KMS-11 (cell line): ENCODE measurements around the gene HCFC2.

ENCODE experiments used
- H2AFZ ChIP-seq: fragments of 200-600 bp; sonication (generic); 2 replicates; pipeline ENCODE4 v1.6.1; 2016; ENCODE audit warnings: antibody characterized with exemption, mixed run types, low read depth
- H3K27ac ChIP-seq: fragments of 200-600 bp; sonication (generic); 2 replicates; pipeline ENCODE4 v1.6.1; 2016; ENCODE audit warnings: mild to moderate bottlenecking, mixed run types
- H3K27me3 ChIP-seq: fragments of 200-600 bp; sonication (generic); 2 replicates; pipeline ENCODE4 v1.6.1; 2017; ENCODE audit warnings: mild to moderate bottlenecking, low read depth, mixed run types, moderate library complexity; ENCODE audit not compliant: insufficient read depth
- H3K36me3 ChIP-seq: fragments of 200-600 bp; sonication (generic); 2 replicates; pipeline ENCODE4 v1.6.1; 2017; ENCODE audit warnings: mild to moderate bottlenecking, mixed run types; ENCODE audit not compliant: insufficient read depth
- H3K4me1 ChIP-seq: fragments of 200-600 bp; sonication (generic); 2 replicates; pipeline ENCODE4 v1.6.1; 2016; ENCODE audit warnings: mild to moderate bottlenecking, low read depth, mixed run types; ENCODE audit not compliant: poor library complexity, severe bottlenecking
- H3K4me2 ChIP-seq: fragments of 200-600 bp; sonication (generic); 2 replicates; pipeline ENCODE4 v1.7.0; 2016; ENCODE audit warnings: mild to moderate bottlenecking, mixed run types
- H3K4me3 ChIP-seq: fragments of 200-600 bp; sonication (generic); IDR thresholded peaks from 2 replicates; pipeline ENCODE4 v1.6.1; 2017; ENCODE audit warnings: low read depth, low read length, mixed read lengths; ENCODE audit not compliant: insufficient read depth
- H3K79me2 ChIP-seq: fragments of 200-600 bp; sonication (generic); 2 replicates; pipeline ENCODE4 v1.6.1; 2016; ENCODE audit warnings: low read depth, mixed run types; ENCODE audit not compliant: insufficient read depth
- H3K9ac ChIP-seq: fragments of 200-600 bp; sonication (generic); 2 replicates; pipeline ENCODE4 v1.6.1; 2016; ENCODE audit warnings: mild to moderate bottlenecking, mixed run types
- H4K20me1 ChIP-seq: fragments of 200-600 bp; sonication (generic); 2 replicates; pipeline ENCODE4 v1.6.1; 2016; ENCODE audit warnings: mild to moderate bottlenecking, mixed run types; ENCODE audit not compliant: insufficient read depth
- TF ChIP-seq, protein P1 (sequence below): fragments of 200-600 bp; sonication (generic); conservative IDR thresholded peaks from 2 replicates; pipeline ENCODE4 v1.6.1; 2017; ENCODE audit warnings: low read depth, mild to moderate bottlenecking, antibody characterized with exemption, low read length, moderate library complexity, mixed read lengths

HCFC2 gene

DNA sequence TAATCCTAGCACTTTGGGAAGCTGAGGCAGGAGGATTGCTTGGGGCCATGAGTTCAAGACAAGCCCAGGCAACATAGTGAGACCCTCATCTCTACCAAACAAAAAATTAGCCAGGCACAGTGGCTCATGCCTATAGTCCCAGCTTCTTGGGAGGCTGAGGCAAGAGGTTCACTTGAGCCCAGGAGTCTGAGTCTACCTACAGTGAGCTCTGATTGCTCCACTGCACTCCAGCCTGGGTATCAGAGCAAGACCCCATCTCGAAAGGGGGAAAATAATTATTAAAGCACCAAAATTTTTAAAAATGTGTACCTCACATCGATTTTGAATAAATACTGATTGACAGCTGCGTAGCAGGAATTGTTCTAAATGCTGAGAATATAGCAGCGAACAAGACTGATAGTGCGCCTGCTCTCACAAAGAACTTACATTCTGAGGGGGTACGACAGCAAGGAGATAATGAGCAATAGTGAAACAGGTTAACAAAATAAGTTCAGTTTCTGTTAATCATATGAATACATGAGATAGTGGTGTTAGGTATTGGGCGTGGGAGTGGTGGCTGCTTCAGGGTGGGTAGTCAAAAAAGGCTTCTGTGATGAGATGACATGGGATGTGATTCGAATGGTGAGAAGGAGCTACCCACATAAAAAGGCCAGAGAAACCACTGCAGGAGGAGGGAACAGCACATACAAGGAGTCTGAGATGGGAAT is 19.6 kb downstream of the HCFC2 start:
- no peaks in the 10 kb centered on the region for H3K27me3 ChIP-seq
- no peaks in the 10 kb centered on the region for H4K20me1 ChIP-seq
- H3K4me2 ChIP-seq = no peak overlapping the region
- TF ChIP-seq, protein P1, sequence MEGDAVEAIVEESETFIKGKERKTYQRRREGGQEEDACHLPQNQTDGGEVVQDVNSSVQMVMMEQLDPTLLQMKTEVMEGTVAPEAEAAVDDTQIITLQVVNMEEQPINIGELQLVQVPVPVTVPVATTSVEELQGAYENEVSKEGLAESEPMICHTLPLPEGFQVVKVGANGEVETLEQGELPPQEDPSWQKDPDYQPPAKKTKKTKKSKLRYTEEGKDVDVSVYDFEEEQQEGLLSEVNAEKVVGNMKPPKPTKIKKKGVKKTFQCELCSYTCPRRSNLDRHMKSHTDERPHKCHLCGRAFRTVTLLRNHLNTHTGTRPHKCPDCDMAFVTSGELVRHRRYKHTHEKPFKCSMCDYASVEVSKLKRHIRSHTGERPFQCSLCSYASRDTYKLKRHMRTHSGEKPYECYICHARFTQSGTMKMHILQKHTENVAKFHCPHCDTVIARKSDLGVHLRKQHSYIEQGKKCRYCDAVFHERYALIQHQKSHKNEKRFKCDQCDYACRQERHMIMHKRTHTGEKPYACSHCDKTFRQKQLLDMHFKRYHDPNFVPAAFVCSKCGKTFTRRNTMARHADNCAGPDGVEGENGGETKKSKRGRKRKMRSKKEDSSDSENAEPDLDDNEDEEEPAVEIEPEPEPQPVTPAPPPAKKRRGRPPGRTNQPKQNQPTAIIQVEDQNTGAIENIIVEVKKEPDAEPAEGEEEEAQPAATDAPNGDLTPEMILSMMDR = no peak
- H3K27ac ChIP-seq = no peak overlapping the region
- peaks cover 6% of the 10 kb centered on the region for H3K4me1 ChIP-seq
- no peak overlapping the region for H3K9ac ChIP-seq
- H2AFZ ChIP-seq = no peak overlapping the region
- no peaks in the 10 kb centered on the region for H3K36me3 ChIP-seq
- H3K79me2 ChIP-seq = no peaks in the 10 kb centered on the region
- H3K4me3 ChIP-seq = no peak overlapping the region

DNA sequence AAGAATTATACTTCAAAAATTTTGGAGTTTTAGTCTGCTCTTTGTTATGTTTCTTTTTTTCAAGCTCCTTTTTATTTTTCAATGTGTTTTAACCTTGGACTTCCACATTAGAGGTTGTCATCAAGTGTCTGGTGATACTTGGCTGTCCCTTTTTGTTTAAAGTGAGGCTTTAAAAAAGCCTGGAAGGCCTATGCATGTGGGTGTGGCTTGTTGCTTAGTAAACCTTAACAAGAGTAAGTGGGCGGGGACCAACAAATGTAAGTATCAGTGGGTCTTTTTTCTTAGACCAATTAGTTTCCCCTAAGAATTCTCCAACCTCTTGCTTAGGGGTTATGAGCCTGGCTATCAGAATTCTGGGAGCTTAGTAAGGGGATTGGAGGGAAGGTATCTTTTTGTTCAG is 26.4 kb downstream of the HCFC2 start:
- Histone ChIP-seq H3K27me3 (no peaks in the 10 kb centered on the region), H3K4me1 (no peaks in the 10 kb centered on the region), H3K9ac (no peak overlapping the region), H2AFZ (no peak overlapping the region), H3K36me3 (no peaks in the 10 kb centered on the region), H3K4me2 (no peak overlapping the region), H4K20me1 (no peaks in the 10 kb centered on the region), H3K79me2 (no peaks in the 10 kb centered on the region), H3K4me3 (no peak overlapping the region), H3K27ac (no peak overlapping the region)
- TF ChIP-seq, protein P1 = no peak

DNA sequence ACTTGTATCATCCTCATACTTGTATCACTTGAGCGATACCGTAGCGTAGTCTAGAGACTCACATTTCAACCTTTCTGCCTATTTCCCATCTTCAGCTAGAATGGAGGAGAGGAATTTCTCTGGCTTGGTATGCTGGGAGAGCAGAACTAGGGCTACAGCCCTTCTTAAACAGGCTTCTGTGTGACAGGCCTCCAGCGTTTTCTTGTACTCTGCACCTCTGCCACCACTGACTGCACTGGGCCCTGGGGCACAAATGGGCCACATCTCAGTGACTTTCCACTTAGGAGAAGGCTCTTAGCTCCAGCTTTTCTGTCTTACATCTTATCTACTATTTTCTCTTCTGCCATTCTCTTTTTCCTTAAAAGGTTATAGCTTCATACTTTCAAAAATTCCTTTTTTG is 26.8 kb downstream of the HCFC2 start:
- Histone ChIP-seq H4K20me1 (no peaks in the 10 kb centered on the region), H3K36me3 (no peaks in the 10 kb centered on the region), H3K4me2 (no peak overlapping the region), H2AFZ (no peak overlapping the region), H3K27ac (no peak overlapping the region), H3K9ac (no peak overlapping the region), H3K27me3 (no peaks in the 10 kb centered on the region), H3K4me1 (no peaks in the 10 kb centered on the region), H3K4me3 (no peak overlapping the region), H3K79me2 (no peaks in the 10 kb centered on the region)
- TF ChIP-seq, protein P1 = no peak

DNA sequence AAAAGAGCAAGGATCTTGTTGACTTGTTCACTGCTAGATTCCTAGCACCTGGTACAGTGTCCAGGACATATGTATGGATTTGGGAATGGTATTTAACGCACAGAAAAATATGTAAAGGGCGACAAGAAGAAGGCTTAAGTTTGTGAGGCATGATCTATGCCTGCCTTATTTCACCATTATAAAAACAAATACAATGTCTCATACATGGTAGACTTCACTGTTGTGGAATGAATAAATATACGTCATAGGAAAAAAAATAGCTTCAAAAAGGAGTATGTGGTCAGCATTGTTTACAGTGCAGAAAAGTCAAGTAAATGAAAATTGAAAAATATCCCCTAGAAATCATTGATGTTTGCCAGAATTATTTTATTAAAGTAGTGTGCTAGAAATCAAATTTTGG is 30.0 kb downstream of the HCFC2 start:
- Histone ChIP-seq H3K4me2 (no peak overlapping the region), H3K36me3 (no peaks in the 10 kb centered on the region), H4K20me1 (no peaks in the 10 kb centered on the region), H3K27ac (no peak overlapping the region), H3K4me3 (no peak overlapping the region), H2AFZ (no peak overlapping the region), H3K4me1 (no peaks in the 10 kb centered on the region), H3K27me3 (no peaks in the 10 kb centered on the region), H3K79me2 (no peaks in the 10 kb centered on the region), H3K9ac (no peak overlapping the region)
- TF ChIP-seq, protein P1 = no peak
